ENCODE results near the gene HAGH.

DNA sequence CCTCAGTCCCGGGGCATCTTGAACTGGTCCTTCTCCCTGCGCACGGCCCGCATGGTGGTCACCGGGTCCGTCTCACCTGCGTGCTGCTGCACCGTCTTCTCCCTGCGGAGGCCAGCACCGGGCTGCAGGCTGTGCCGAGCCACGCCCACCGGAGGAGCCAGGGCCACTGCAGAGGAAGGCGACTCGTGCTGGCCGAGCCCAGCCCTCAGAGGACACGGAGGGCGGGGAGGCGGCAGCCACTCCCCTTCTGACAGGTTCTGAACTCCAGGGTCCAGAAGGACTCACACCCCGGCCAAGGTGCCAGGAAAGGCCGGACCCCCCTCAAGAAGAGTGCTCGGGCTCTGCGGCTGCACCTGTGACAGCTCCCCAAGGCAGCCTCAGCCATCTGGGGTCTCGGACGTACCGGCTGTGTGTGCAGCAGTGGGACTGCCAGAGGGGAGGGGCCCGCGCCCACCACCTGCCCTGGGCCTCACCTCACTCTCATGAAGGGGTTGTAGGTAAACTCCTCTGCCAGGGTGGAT, 17.3 kb downstream of the HAGH start:
- TF ChIP-seq, protein P1, sequence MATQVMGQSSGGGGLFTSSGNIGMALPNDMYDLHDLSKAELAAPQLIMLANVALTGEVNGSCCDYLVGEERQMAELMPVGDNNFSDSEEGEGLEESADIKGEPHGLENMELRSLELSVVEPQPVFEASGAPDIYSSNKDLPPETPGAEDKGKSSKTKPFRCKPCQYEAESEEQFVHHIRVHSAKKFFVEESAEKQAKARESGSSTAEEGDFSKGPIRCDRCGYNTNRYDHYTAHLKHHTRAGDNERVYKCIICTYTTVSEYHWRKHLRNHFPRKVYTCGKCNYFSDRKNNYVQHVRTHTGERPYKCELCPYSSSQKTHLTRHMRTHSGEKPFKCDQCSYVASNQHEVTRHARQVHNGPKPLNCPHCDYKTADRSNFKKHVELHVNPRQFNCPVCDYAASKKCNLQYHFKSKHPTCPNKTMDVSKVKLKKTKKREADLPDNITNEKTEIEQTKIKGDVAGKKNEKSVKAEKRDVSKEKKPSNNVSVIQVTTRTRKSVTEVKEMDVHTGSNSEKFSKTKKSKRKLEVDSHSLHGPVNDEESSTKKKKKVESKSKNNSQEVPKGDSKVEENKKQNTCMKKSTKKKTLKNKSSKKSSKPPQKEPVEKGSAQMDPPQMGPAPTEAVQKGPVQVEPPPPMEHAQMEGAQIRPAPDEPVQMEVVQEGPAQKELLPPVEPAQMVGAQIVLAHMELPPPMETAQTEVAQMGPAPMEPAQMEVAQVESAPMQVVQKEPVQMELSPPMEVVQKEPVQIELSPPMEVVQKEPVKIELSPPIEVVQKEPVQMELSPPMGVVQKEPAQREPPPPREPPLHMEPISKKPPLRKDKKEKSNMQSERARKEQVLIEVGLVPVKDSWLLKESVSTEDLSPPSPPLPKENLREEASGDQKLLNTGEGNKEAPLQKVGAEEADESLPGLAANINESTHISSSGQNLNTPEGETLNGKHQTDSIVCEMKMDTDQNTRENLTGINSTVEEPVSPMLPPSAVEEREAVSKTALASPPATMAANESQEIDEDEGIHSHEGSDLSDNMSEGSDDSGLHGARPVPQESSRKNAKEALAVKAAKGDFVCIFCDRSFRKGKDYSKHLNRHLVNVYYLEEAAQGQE (IDR thresholded peaks at IDR 0.05; ENCODE audit: insufficient replicate concordance, low read depth): no peak
- TF ChIP-seq, protein P2, sequence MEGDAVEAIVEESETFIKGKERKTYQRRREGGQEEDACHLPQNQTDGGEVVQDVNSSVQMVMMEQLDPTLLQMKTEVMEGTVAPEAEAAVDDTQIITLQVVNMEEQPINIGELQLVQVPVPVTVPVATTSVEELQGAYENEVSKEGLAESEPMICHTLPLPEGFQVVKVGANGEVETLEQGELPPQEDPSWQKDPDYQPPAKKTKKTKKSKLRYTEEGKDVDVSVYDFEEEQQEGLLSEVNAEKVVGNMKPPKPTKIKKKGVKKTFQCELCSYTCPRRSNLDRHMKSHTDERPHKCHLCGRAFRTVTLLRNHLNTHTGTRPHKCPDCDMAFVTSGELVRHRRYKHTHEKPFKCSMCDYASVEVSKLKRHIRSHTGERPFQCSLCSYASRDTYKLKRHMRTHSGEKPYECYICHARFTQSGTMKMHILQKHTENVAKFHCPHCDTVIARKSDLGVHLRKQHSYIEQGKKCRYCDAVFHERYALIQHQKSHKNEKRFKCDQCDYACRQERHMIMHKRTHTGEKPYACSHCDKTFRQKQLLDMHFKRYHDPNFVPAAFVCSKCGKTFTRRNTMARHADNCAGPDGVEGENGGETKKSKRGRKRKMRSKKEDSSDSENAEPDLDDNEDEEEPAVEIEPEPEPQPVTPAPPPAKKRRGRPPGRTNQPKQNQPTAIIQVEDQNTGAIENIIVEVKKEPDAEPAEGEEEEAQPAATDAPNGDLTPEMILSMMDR (IDR thresholded peaks at IDR 0.05; ENCODE audit: insufficient read depth, low read length): no peak
- no peak for TF ChIP-seq POLR2AphosphoS5 (IDR thresholded peaks at IDR 0.05; ENCODE audit: low read depth)

Data from HL-60 (cell line).